Body of pancreas (tissue), 4 donors: ENCODE results near the gene DCUN1D1.

Experiments
- POLR2A ChIP-seq, 3 donors: fragments of 450-650 bp; IDR thresholded peaks; one replicate each; pipeline ENCODE4 v1.6.1; 2016; ENCODE audit warnings: antibody characterized with exemption in 3 of 3, mild to moderate bottlenecking in 2 of 3
- TF ChIP-seq, protein P1 (sequence below), 7 experiments: fragments of 450-650 bp in 4 of 7; fragments of 200-600 bp in 3 of 7; sonication (generic) in 3 of 7; IDR thresholded peaks; one replicate each; pipeline ENCODE4 v1.5.1; 2016 to 2019; ENCODE audit warnings: antibody characterized with exemption in 7 of 7

DNA sequence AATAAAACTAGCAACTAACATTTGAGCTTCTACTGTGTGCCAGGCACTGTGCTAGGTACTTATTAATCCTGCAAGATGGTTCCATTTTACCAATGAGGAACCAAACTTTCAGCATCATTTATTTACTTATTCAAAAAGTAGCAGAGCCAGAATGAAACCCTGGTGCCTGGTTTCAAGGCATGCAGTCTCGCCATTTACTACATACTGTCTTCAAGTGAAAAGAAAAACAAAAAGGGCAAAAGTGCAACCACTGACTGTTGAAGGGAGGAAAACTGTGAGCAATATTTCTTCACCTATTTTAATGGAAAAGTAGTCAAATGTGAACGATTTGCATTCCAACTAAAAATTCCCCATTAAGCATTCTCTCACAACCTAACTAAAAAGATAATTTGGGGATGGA lies 8.7 kb downstream of the DCUN1D1 start:
- TF ChIP-seq, protein P1, sequence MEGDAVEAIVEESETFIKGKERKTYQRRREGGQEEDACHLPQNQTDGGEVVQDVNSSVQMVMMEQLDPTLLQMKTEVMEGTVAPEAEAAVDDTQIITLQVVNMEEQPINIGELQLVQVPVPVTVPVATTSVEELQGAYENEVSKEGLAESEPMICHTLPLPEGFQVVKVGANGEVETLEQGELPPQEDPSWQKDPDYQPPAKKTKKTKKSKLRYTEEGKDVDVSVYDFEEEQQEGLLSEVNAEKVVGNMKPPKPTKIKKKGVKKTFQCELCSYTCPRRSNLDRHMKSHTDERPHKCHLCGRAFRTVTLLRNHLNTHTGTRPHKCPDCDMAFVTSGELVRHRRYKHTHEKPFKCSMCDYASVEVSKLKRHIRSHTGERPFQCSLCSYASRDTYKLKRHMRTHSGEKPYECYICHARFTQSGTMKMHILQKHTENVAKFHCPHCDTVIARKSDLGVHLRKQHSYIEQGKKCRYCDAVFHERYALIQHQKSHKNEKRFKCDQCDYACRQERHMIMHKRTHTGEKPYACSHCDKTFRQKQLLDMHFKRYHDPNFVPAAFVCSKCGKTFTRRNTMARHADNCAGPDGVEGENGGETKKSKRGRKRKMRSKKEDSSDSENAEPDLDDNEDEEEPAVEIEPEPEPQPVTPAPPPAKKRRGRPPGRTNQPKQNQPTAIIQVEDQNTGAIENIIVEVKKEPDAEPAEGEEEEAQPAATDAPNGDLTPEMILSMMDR (IDR thresholded peaks at IDR 0.05): no peak
- TF ChIP-seq POLR2A (IDR thresholded peaks at IDR 0.05): no peak
